ENCODE data around the gene TNK2.

TNK2 gene

DNA sequence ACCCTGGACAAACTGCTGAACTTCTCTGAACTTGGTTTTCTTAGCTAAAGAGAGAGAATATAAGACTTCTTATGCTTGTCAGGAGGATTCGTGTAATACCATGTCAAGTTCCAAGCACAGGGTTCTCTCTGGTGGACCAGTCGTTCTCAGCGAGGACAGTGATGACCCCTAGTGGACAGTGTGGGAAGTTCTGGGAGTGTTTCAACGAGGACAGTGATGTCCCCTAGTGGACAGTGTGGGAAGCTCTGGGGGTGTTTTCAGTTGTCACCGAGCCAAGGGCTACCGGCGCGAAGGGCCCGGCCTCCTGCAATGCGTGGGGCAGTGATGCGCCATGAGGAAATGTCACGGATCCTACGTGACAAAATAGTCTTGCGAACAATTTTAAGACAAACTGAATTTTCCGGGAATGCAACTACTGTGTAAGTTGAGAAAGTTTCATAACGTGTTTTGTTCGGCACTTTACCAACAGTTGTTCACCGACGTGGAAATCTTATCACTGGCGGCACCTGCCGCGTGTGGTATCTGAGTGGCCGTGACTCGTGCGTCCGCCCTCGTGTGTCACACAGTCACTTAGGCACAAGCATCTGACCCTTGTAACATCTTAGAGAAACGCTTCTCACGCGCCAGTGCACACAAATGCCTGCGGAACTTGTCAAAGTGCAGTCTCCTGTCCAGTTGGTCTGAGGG is 57.4 kb downstream of the TNK2 start:
- Histone ChIP-seq H3K9ac (ENCODE audit: low read length) (no peak overlapping the region), H3K4me1 (ENCODE audit: control insufficient read depth, insufficient read depth, low read length) (no peaks in the 10 kb centered on the region), H3K27ac (ENCODE audit: low read depth, low read length) (no peak overlapping the region), H3K4me3 (ENCODE audit: low read length) (no peak overlapping the region), H3K27me3 (ENCODE audit: control insufficient read depth, insufficient read depth, low read length) (no peaks in the 10 kb centered on the region), H3K36me3 (ENCODE audit: control insufficient read depth, insufficient read depth, low read length) (no peaks in the 10 kb centered on the region)

GRCh38 chr3:195849322-195850074 is 58.9 kb downstream of the TNK2 start:
- no peak overlapping the region for H3K9ac ChIP-seq (ENCODE audit: low read length)
- H3K27ac ChIP-seq (ENCODE audit: low read depth, low read length) = no peak overlapping the region
- no peaks in the 10 kb centered on the region for H3K36me3 ChIP-seq (ENCODE audit: control insufficient read depth, insufficient read depth, low read length)
- no peak overlapping the region for H3K4me3 ChIP-seq (ENCODE audit: low read length)
- H3K27me3 ChIP-seq (ENCODE audit: control insufficient read depth, insufficient read depth, low read length) = no peaks in the 10 kb centered on the region
- no peaks in the 10 kb centered on the region for H3K4me1 ChIP-seq (ENCODE audit: control insufficient read depth, insufficient read depth, low read length)

- no peak overlapping the region for H3K27ac ChIP-seq (ENCODE audit: low read depth, low read length)
Observed at GRCh38 chr3:195847055-195847950, 61.0 kb downstream of the TNK2 start.

DNA sequence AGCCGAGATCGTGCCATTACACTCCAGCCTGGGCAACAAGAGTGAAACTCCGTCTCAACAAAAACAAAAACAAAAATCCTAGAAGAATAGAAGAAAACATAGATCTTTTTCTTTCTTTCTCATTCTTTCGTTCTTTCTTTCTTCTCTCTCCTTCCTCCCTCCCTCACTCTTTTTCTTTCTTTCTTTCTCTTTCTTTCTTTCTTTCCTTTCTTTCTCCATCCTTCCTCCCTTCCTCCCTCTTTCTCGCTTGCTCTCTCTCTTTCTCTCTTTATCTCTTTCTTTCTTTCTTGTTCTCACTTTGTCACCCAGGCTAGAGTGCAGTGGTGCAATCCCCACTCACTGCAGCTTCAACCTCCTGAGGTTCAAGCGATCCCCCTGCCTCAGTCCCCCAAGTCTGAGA is 62.9 kb downstream of the TNK2 start:
- Histone ChIP-seq H3K4me1 (ENCODE audit: control insufficient read depth, insufficient read depth, low read length) (no peaks in the 10 kb centered on the region), H3K36me3 (ENCODE audit: control insufficient read depth, insufficient read depth, low read length) (no peaks in the 10 kb centered on the region), H3K9ac (ENCODE audit: low read length) (no peak overlapping the region), H3K4me3 (ENCODE audit: low read length) (no peak overlapping the region), H3K27ac (ENCODE audit: low read depth, low read length) (no peak overlapping the region), H3K27me3 (ENCODE audit: control insufficient read depth, insufficient read depth, low read length) (no peaks in the 10 kb centered on the region)

More at GRCh38 chr3:195847055-195847950, 61.0 kb downstream of the TNK2 start:
- H3K4me1 ChIP-seq (ENCODE audit: control insufficient read depth, insufficient read depth, low read length) = no peaks in the 10 kb centered on the region
- H3K27me3 ChIP-seq (ENCODE audit: control insufficient read depth, insufficient read depth, low read length) = no peaks in the 10 kb centered on the region
- H3K9ac ChIP-seq (ENCODE audit: low read length) = no peak overlapping the region
- H3K4me3 ChIP-seq (ENCODE audit: low read length) = no peak overlapping the region
- H3K36me3 ChIP-seq (ENCODE audit: control insufficient read depth, insufficient read depth, low read length) = no peaks in the 10 kb centered on the region

GRCh38 chr3:195844671-195845218 is 63.6 kb downstream of the TNK2 start:
- no peak overlapping the region for H3K9ac ChIP-seq (ENCODE audit: low read length)
- no peak overlapping the region for H3K4me3 ChIP-seq (ENCODE audit: low read length)
- H3K4me1 ChIP-seq (ENCODE audit: control insufficient read depth, insufficient read depth, low read length) = no peaks in the 10 kb centered on the region
- no peaks in the 10 kb centered on the region for H3K27me3 ChIP-seq (ENCODE audit: control insufficient read depth, insufficient read depth, low read length)
- no peak overlapping the region for H3K27ac ChIP-seq (ENCODE audit: low read depth, low read length)
- H3K36me3 ChIP-seq (ENCODE audit: control insufficient read depth, insufficient read depth, low read length) = no peaks in the 10 kb centered on the region

DNA sequence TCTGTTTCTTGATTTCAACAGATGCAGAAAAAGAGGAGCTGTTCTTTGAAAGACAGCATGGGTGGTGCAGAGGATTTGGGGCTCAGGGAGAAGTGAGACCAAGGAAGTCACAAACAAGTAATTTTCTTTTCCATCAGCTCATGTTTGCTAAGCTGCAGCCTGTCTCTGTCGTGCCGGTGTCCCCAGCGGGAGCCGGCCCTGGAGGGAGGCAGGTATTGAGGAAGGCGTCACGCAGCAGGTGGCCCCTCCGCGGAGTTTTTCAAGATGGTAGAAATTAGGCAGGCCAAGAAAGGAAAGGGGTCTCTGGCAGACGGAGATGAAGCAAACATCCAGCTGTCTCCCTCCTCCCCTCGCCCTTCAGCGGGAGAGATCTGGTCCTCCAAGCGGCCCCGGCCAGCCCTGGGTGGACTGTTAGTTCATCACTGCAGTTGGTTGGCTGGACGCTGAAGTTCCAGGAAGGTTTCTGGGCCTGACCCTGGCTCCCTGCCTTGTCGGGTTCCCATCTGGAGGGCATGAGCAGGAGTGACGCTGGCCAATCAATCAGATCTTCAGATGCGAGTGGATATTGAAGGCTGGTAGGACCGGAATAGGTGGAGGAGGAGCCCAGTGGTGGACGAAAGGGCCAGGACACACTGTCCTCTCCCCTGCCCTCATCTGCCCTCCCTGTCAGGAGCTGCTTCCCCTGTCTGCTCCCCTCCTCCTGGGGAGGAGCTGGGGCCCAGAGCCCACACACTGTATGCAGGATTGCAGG is 68.9 kb downstream of the TNK2 start:
- H3K9ac ChIP-seq (ENCODE audit: low read length) = no peak overlapping the region
- no peaks in the 10 kb centered on the region for H3K36me3 ChIP-seq (ENCODE audit: control insufficient read depth, insufficient read depth, low read length)
- no peak overlapping the region for H3K4me3 ChIP-seq (ENCODE audit: low read length)
- no peak overlapping the region for H3K27ac ChIP-seq (ENCODE audit: low read depth, low read length)
- no peaks in the 10 kb centered on the region for H3K27me3 ChIP-seq (ENCODE audit: control insufficient read depth, insufficient read depth, low read length)
- no peaks in the 10 kb centered on the region for H3K4me1 ChIP-seq (ENCODE audit: control insufficient read depth, insufficient read depth, low read length)

DNA sequence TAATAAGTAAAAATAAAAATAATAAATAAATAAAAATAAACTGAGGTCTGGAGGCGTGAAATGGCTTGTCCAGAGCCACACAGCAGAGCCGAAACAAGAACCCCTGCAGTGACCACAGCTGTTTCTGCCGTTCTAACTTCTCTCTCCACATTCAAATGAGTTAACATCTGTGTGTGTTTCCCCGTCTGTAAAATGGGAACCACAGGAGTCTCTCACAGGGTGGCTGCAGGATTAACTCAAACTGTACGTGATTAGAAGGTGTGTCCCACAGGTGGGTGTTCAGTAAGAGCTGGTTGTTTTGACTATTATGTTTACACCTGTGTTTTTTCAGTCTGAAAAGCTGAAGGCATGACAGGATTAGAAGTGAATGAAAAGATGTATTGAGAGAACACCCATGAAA is 69.6 kb downstream of the TNK2 start:
- H3K9ac ChIP-seq (ENCODE audit: low read length) = no peak overlapping the region

GRCh38 chr3:195836476-195837135 is 71.7 kb downstream of the TNK2 start:
- H3K4me1 ChIP-seq (ENCODE audit: control insufficient read depth, insufficient read depth, low read length) = no peaks in the 10 kb centered on the region
- no peak overlapping the region for H3K9ac ChIP-seq (ENCODE audit: low read length)
- no peak overlapping the region for H3K4me3 ChIP-seq (ENCODE audit: low read length)
- H3K36me3 ChIP-seq (ENCODE audit: control insufficient read depth, insufficient read depth, low read length) = no peaks in the 10 kb centered on the region
- H3K27ac ChIP-seq (ENCODE audit: low read depth, low read length) = no peak overlapping the region
- H3K27me3 ChIP-seq (ENCODE audit: control insufficient read depth, insufficient read depth, low read length) = no peaks in the 10 kb centered on the region

More for the DNA sequence above, 69.6 kb downstream of the TNK2 start:
- H3K27ac ChIP-seq (ENCODE audit: low read depth, low read length) = no peak overlapping the region
- no peaks in the 10 kb centered on the region for H3K4me1 ChIP-seq (ENCODE audit: control insufficient read depth, insufficient read depth, low read length)
- H3K27me3 ChIP-seq (ENCODE audit: control insufficient read depth, insufficient read depth, low read length) = no peaks in the 10 kb centered on the region
- H3K36me3 ChIP-seq (ENCODE audit: control insufficient read depth, insufficient read depth, low read length) = no peaks in the 10 kb centered on the region
- H3K4me3 ChIP-seq (ENCODE audit: low read length) = no peak overlapping the region

DNA sequence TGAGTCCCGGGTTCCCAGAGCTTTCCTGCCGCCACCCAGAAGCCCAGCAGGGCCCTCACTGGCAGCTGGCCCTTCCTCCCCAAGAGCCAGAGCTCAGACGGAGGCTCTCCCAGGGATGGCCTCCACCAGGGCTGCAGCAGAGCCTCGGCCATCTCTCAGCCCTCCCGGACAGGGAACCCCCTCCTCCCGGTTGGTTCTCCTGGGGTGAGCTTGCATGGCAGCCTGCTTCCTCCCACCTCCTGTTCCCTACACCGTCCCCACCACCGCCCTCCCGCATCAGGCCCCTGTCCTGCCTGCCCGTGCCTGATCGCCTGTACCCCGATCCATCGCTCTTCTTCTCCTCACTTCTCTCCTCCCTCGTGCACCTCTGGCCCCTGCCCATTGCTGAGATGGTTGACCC is 72.6 kb downstream of the TNK2 start:
- Histone ChIP-seq H3K27ac (ENCODE audit: low read depth, low read length) (no peak overlapping the region), H3K4me3 (ENCODE audit: low read length) (no peak overlapping the region), H3K36me3 (ENCODE audit: control insufficient read depth, insufficient read depth, low read length) (no peaks in the 10 kb centered on the region), H3K27me3 (ENCODE audit: control insufficient read depth, insufficient read depth, low read length) (no peaks in the 10 kb centered on the region), H3K9ac (ENCODE audit: low read length) (no peak overlapping the region), H3K4me1 (ENCODE audit: control insufficient read depth, insufficient read depth, low read length) (no peaks in the 10 kb centered on the region)

- Histone ChIP-seq H3K27me3 (ENCODE audit: control insufficient read depth, insufficient read depth, low read length) (no peaks in the 10 kb centered on the region), H3K36me3 (ENCODE audit: control insufficient read depth, insufficient read depth, low read length) (no peaks in the 10 kb centered on the region), H3K4me3 (ENCODE audit: low read length) (no peak overlapping the region), H3K4me1 (ENCODE audit: control insufficient read depth, insufficient read depth, low read length) (no peaks in the 10 kb centered on the region), H3K9ac (ENCODE audit: low read length) (no peak overlapping the region), H3K27ac (ENCODE audit: low read depth, low read length) (no peak overlapping the region)
Observed at GRCh38 chr3:195834675-195835583, 73.4 kb downstream of the TNK2 start.

- no peaks in the 10 kb centered on the region for H3K27me3 ChIP-seq (ENCODE audit: control insufficient read depth, insufficient read depth, low read length)
- no peaks in the 10 kb centered on the region for H3K4me1 ChIP-seq (ENCODE audit: control insufficient read depth, insufficient read depth, low read length)
- no peak overlapping the region for H3K27ac ChIP-seq (ENCODE audit: low read depth, low read length)
- H3K36me3 ChIP-seq (ENCODE audit: control insufficient read depth, insufficient read depth, low read length) = no peaks in the 10 kb centered on the region
- no peak overlapping the region for H3K4me3 ChIP-seq (ENCODE audit: low read length)
- H3K9ac ChIP-seq (ENCODE audit: low read length) = no peak overlapping the region
Observed at GRCh38 chr3:195829897-195830254, 78.5 kb downstream of the TNK2 start.
